Bone marrow (tissue), 2 donors: ENCODE results near the gene CRTC3.
A peak's percentile ranks its signal among the peaks of the same experiment; 100 is the strongest.
"Not testable (repeated sequence)": the region's sequence is repeated elsewhere in the genome, so short reads cannot be mapped to it uniquely, and the experiment has no call there.

Source experiments
- DNase-seq, 2 donors: peaks; one replicate each; lab custom pipeline; 2025; lab: John Stamatoyannopoulos, UW

The CRTC3 gene

GRCh38 chr15:90677807-90678790 lies 148.4 kb downstream of the CRTC3 start:
- no peak for DNase-seq

- DNase-seq, result no peak
Measured at GRCh38 chr15:90679959-90680358, 150.2 kb downstream of the CRTC3 start.

- DNase-seq, result peak in 1 of 2 donors; percentile 18
Measured at GRCh38 chr15:90680371-90680935, 150.7 kb downstream of the CRTC3 start.

- no peak for DNase-seq
Measured at GRCh38 chr15:90681056-90681455, 151.3 kb downstream of the CRTC3 start.

GRCh38 chr15:90681480-90681879 lies 151.8 kb downstream of the CRTC3 start:
- no peak for DNase-seq

- no peak for DNase-seq
Measured at GRCh38 chr15:90683371-90683770, 153.6 kb downstream of the CRTC3 start.

GRCh38 chr15:90683876-90684275 lies 154.2 kb downstream of the CRTC3 start:
- DNase-seq, result no peak

GRCh38 chr15:90684281-90684680 lies 154.6 kb downstream of the CRTC3 start:
- DNase-seq, result no peak

- DNase-seq, result peak in 1 of 2 donors; percentile 85
Measured at GRCh38 chr15:90685591-90686434, 156.1 kb downstream of the CRTC3 start.

GRCh38 chr15:90686435-90687218 lies 156.9 kb downstream of the CRTC3 start:
- DNase-seq, result peak in 1 of 2 donors; percentile 95

- DNase-seq, result not testable (repeated sequence)
Measured at GRCh38 chr15:90689326-90689961, 159.7 kb downstream of the CRTC3 start.

- DNase-seq, result no peak
Measured at GRCh38 chr15:90690585-90690984, 160.9 kb downstream of the CRTC3 start.

GRCh38 chr15:90691369-90691768 lies 161.6 kb downstream of the CRTC3 start:
- DNase-seq, result no peak

- DNase-seq, result no peak
Measured at GRCh38 chr15:90691982-90692773, 162.5 kb downstream of the CRTC3 start.
